Stomach (tissue), 4 donors: ENCODE results near the gene KPNA4.

Source experiments
- CTCF ChIP-seq, 7 experiments: fragments of 450-650 bp in 4 of 7; fragments of 200-600 bp in 3 of 7; sonication (generic) in 3 of 7; IDR thresholded peaks; one replicate each; pipeline ENCODE4 v1.5.1; 2016 to 2019; ENCODE audit warnings: antibody characterized with exemption in 7 of 7, control low read depth in 2 of 7, mild to moderate bottlenecking in 1 of 7
- EP300 ChIP-seq: sonication (generic); formaldehyde crosslinking; IDR thresholded peaks from one replicate; pipeline ENCODE4 v1.6.1; 2017; ENCODE audit warnings: antibody characterized with exemption
- POLR2A ChIP-seq, 4 donors: fragments of 450-650 bp; IDR thresholded peaks; one replicate each; pipeline ENCODE4 v1.6.1; 2016; ENCODE audit warnings: antibody characterized with exemption in 4 of 4, control low read depth in 2 of 4, mild to moderate bottlenecking in 1 of 4, moderate library complexity in 1 of 4
- POLR2AphosphoS5 ChIP-seq, 3 donors: sonication (generic); formaldehyde crosslinking; IDR thresholded peaks; one replicate each; pipeline ENCODE4 v1.6.1; 2016; ENCODE audit warnings: antibody characterized with exemption in 3 of 3

GRCh38 chr3:160478338-160478737 lies 87.0 kb downstream of the KPNA4 start:
- TF ChIP-seq POLR2A (IDR thresholded peaks at IDR 0.05): no peak
- TF ChIP-seq CTCF (IDR thresholded peaks at IDR 0.05): no peak
- no peak for TF ChIP-seq POLR2AphosphoS5 (IDR thresholded peaks at IDR 0.05)
- TF ChIP-seq EP300: no peak
